Measurements from ENCODE around the gene XYLT2.

Gene XYLT2

DNA sequence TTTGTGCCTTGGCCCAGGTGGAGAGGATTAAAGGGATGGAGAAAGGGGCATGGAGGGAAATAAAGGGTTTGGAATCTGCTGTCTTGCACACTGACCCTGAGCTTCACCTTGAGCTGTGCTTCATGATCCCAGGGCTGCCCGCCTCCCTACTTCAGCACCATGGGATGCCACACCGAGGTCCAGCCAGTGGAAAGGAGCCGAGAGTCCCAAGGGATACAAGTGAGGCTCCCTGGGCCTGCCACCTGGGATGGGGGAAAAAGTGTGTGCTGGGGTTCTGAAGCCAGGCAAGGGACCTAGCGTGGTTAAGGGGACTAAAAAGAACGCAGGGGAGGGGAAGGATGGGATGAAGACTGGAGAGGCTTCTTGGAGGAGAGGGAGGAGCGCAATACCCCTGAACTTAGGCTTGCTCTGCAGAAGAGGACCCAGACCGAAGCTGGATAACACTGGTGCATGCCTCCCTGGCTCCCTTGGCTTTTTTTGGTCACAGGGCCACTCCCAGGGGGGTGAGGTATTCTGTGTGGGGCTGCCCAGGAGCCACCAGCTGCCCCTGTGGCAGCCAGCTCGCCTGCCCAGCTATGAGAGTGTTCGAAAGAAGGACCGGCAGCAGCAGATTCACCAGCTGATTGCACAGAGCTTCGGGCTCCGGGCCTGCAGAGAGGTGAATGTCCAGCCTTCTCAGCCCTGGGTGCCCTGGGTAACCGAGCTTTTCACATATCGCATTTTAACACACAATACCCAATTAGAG, 19.9 kb downstream of the XYLT2 start:
- no peak for DNase-seq

DNA sequence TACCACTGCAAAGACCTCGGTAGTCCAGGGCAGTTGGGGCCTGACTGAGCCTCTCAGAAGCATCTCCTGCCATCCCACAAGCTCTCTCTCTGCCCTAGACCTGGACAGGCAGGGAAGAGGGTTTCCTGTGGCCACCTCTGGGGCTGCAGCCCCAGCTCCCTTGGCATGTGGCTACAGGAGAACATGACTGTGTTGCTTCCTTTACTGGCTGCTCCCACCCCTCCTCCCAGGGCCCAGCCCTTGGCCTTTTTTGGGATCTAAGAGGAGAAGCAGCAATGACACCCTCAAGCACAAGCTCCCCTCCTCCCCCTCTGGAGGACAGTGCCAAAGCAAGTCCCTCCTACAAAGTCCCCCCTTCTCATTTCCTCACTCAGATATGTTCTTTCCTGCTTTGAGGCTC, 21.5 kb downstream of the XYLT2 start:
- DNase-seq: no peak

DNA sequence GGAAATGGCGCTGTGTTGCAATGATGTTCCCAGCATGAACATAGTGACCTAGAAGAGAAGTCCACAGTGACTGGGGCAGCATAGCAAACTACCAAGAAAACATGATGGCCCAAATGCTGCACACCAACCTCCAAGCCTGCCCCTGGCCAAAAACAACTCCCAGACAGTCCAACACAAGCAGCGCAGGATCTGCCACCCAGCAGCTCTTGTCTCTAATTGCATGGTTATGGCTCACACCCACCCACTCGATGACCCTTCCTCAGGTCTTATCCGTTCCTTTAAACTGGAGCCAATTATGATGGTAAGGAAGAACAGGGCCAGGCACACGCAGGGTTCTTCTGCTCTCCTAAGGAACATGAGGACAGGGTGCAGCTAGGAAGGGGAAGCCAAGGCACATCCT, 24.1 kb downstream of the XYLT2 start:
- DNase-seq: no peak

DNA sequence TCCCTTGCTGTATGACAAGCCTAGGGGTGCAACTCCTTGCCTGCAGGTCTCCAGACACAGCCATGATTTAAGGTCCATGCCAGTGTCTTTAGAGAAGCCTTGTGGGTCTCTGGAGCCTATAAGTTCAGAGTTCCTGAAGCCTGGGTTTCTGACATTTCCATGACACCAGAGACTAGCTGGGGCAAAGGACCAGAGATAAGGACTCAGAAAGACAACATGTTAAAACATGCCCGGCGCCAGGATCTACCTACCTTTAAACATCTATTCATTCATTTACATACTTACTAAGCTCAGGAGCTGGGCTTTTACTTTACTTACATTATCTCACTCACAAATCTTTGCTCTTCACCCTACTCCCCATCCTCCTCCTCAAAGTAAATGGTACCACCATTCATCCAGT, 25.6 kb downstream of the XYLT2 start:
- DNase-seq: no peak

DNA sequence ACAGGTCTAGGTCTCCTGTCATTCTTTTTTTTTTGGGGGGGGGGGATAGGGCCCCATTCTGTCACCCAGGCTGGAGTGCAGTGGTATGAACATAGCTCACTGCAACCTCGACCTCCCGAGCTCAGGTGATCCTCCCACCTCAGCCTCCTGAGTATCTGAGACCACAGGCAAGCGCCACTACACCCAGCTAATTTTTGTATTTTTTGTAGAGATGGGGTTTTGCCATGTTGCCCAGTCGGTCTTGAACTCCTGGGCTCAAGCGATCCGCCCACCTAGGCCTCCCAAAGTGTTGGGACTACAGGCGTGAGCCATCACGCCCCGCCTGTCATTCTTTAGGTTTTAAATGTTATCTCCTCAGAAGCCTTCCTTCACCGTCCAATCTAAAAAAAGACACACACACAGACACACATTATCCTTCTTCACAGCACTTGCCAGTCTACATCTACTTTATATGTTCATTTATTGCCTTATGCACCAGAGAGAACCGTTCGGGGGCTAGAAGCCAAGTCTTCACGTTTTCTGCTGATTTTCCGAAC, 26.4 kb downstream of the XYLT2 start:
- DNase-seq: no peak

DNA sequence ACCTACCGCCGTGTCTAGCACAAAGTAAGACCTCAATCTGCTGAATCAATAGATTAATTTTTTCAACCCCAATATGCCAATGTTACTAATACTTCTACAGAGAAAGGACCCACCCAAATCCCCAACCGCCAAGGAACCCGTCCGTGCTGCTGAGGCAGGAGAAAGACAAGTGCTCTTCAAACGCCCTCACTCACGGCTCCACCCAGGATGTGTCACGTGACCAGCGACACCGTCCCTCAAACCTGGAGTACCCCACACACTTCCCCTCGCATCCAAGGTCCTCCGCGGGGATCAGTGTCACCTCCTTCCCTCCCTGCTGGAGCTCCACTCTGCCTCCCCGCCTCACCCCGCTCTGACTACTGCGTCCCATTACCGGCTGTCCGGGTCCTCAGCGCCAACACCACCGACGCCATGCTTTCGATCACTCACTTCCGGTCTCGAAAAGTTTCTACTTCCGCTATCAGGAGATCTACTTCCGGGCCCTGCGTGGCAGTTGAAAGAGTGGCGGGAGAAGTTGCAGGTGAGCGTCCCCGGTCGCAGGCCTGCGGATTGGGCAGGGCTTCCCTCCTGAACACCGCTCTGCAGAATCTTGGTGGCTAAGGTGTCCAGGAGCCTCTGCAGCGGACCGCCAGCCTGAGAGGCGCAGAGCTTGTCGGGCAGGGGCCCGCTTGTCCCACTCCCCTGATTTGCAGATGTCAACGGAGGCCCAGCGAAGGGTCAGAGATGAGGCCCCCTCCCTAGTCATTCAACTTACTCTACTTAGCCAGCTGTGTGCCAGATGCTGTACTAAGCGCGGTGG, 27.0 kb downstream of the XYLT2 start, which contains the start of the genes EME1 and MRPL27:
TSS of gene EME1 (plus strand) at position 472 of the 799 bp plus-strand sequence. CDS start 1,980 bp downstream, outside the sequence.
TSS of gene MRPL27 (minus strand) at position 427 of the 799 bp plus-strand sequence. CDS start at position 413, 14 bp downstream.
- DNase-seq: peak; percentile 99

DNA sequence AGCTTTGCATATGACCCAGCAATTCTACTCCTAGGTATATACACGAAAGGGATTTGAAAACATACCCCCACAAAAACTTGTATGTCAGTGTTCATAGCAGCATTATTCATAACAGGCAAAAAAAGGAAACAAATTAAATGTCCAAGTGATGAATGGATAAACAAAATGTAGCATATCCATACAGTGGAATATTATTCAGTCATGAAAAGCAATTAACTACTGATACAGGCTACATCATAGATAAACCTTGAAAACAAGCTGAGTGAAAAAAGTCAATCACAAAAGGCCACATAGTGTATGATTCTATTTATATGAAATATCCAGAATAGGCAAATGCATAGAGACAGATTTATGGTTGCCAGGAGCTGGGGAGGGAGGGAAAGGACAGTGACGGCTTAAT, 27.8 kb downstream of the XYLT2 start:
- no peak for DNase-seq

DNA sequence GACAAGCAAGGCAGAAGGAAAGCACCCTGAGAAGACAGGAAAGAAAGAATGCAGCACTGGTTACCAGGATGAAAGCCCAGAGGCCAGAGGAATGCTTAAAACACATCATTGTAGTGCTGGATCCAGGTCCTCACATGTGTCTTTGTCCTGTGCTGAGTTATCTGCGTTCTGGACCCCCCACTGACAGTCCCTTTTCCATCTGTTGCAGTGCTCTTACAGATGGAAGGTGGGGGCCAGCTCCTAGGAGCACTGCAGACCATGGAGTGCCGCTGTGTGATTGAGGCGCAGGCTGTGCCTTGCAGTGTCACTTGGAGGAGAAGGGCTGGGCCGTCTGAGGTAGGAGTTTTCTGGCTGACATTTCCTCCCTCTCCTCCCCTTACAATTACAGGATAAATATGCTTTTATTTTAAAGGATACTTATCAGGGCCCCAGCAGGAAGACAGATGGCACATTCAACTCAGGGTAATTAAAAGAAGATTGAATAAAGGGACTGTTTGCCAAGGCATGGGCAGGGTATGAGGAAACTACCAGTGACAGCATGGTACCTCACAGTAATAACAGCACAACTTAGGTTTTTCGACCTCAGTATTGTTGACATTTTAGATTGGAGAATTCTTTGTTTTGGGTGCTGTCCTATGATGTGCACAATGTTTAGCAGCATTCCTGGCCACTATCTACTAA, 30.1 kb downstream of the XYLT2 start:
- DNase-seq: no peak

DNA sequence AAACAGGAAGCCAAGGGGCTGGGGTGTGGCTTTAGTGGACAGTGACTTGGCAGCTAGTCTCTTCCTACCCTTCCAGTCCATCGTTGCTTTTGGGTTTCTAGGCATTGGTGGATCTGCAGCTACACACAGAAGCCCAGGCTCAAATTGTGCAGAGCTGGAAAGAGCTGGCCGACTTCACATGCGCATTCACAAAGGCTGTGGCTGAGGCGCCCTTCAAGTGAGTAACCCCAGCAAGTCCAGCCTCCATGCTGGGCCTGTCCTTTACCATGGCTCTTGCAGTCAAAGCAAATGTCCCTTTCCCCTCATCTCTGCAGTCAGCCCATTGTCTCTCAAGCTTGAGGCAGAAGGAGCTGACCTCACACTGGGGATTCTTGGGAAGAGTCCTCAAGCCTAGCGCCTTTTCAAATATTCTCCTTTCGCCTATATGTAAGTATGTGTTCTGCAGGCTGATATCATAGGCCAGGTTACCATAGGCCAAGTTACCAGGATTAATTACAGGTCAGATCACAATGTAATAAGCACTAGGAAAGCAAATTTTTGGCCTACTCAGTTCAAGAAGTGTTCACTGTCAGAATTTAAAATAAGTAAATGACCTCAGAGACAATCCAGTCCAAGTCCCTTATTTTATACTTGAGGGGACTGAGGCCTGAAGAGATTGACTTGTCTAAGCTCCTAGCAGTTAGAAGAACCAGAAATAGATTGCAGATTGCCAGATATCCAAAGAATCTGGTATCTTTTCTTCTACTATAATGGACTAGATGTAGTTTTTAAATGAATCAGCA, 33.6 kb downstream of the XYLT2 start:
- no peak for DNase-seq

DNA sequence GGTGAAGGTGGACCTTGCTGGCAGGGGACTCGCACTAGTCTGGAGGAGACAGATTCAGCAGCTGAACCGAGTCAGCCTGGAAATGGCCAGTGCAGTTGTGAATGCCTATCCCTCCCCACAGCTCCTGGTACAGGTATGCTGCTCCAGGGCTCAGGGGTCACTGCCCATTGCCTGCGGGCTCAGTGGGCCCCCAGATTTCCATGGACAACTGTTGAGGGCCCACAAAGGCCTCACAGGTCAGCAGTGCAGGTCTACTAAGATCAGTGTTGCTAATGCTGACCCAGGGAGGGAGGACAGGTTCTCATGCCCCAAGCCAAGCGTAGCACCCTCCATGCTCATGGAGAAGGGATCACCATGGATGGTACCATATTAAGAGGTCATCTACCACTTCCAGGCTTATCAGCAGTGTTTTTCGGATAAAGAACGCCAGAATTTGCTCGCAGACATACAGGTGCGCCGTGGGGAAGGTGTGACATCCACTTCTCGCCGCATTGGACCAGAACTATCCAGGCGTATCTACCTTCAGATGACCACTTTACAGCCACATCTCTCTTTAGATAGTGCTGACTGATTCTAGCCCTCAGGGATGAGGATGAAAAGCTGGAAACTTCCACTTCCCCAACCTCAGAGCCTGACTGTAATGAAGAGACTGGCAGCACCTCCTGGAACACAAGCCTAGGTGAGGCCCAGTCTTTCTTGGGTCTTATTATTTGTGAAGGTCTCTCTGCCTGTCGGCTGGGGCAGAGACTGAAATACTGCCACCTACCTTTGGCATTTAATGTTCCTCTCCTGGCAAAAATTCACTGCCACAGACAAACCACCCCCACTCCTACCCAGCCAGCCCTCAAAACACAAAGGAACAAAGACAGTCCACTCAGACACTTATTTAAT, 34.7 kb downstream of the XYLT2 start:
- DNase-seq: peak; percentile 20 to 26

DNA sequence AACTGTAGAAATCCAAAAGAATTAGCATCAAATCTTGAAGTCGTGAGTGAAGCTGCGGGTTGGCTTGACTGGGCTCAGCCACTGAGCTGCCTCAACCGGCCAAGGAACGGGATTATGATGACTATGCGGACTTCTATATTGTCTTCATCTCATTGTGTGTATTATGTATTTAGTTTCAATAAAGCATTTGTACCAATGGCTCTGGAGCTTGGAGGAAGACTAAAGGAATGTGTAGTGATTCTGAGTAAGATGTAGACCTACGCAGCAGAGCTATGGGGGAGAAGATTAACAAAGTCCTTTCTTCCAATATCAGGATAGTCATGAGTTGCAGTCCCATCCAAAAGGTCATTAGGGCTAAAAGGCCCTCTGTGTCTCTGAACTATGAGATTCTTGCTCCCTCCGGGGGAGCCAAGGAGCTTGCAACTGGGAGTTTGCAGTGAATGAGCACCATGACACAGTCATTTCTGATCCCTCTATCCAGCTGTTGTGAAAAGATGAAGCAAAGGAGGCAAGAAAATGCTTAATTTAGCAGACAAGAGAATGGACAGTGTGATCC, 35.4 kb downstream of the XYLT2 start:
- no peak for DNase-seq

DNA sequence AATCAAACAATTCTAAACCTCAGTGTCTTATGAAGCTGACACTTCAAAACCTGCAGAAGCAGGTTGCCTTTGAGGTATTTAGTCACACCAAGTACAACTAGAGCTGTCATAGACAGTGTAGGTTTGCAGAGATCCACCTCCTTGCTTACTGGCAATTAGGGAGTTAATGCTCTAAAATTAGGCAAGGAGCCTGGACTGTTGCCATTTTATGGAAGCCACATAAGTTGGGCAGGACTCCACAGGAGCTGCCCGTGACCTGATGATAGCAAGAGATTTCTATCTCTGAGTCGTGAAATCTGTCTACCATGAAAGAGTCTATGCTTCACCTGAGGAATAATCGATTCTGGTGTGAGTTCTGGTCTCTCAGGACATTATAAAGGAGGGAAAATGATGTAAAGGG, 36.0 kb downstream of the XYLT2 start:
- DNase-seq: no peak

DNA sequence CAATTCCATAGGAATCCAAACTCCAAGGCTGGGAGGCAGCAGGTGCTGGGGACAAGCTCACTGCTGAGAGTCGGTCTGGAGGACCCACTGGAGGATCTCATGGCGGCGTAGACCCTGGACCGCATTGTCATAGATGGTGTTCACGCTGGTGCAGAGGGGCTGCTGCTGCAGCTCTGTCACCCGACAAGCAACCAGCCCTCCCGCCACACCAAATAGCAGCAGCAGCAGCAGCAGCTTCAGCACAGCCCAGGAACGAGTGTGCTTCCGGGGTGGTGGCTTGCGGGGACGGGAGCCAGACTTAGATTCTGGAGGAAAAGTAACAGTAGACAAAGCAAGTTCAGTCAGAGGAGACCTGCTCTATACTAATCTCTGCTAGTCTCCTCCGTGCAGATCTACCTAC, 37.0 kb downstream of the XYLT2 start:
- DNase-seq: no peak

DNA sequence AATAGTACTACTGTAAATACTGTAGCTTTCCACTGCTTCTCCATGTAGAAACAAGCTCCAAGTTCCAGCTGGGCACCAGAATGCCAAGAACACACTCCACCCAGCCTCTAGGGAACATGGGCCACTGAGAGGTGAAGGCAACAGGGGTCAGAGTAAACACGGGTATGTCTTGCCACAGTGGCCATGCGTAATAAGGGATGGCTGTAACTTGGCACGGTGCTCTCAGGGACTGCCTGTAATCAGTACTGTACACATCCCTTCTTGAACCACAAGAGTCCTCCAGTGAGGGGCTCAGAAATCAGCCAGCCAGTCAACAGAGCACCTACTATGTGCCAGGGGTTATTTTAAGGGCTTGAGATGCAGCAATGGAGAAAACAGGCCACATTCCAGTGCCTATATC, 40.6 kb downstream of the XYLT2 start:
- no peak for DNase-seq

DNA sequence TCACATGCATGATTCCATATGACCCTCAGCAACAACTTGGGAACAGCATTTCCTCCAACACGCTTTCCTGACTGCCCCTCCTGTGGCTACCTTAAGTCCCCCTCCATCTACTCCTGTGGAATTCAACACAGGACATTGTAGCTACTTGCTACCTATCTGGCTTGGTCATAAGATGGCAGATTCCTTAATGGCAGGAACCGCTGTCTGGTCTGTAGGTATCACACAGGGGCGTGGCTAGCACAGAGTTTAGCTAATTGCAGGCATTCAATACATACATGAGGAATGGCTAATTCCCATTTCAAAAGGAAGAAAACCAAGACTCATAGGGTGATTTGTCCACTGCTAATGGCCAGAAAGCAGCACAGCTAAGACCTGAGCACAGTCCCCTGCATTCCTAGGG, 42.8 kb downstream of the XYLT2 start:
- DNase-seq: no peak

DNA sequence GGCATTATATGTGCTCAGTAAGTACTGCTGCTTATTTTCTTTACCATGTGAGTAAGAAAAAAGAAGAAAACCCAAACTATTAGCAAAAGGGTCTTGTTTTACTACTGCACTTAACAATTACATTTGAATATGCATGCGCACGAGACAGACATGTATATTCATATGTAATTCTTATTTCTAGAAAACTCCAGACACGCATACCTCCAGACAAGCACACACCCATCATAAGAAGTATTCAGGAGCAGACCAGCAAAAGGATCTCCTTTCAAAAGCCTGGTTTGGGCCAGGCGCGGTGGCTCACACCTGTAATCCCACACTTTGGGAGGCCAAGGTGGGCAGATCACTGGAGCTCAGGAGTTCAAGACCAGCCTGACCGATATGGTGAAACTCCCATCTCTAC, 43.6 kb downstream of the XYLT2 start:
- DNase-seq: no peak

DNA sequence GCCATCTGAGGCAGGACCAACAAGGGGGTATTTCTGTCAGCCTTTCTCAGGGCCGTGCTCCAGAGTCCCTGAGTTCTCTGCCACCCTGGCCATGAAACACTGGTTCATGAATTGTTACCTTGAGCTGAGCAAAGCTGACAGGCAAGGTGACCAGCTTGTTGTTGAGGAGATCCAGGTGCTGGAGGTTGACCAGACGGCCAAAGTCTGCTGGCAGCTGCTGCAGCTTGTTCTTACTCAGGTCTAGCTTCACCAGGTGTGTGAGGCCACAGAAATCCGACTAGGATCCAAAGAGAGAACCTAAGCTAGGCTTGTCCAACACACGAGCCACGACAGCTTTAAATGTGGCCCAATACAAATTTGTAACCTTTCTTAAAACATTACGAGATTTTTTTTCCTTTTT, 46.7 kb downstream of the XYLT2 start:
- DNase-seq: no peak

DNA sequence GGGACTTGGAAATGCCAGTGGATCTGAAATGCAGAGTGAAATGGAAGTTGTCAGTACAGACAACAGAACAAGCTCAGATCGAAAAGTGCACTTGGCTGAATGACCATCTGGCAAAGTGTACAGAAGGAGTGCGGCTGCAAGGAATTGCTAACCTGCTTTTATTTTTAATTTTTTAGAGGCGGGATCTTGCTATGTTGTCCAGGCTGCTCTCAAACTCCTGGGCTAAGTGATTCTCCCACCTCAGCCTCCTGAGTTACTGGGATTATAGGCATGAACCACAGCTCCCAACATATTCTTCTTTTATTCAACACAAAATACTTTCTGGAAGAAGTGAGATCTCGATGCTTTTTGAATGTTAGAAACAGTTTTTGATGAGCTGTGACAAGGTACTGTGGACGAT, 47.8 kb downstream of the XYLT2 start:
- no peak for DNase-seq

DNA sequence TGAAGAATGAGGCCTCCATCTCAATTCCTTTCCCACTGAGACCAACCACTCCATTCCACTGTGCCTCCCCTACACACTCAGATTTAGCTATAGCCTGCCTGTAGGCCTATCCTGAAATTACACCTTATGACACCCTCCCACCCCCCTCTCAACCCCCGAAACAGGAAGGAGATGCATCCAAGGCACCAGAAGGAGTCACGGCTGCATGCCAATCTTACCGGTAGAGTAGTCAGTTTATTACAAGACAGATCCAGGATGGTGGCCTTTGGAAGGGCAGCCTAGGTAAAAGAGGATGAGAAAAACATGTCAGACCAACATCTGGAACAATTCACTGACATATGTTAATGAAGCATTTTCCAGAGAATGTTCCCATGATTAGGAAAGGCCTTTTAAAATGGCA, 48.8 kb downstream of the XYLT2 start:
- DNase-seq: no peak

DNA sequence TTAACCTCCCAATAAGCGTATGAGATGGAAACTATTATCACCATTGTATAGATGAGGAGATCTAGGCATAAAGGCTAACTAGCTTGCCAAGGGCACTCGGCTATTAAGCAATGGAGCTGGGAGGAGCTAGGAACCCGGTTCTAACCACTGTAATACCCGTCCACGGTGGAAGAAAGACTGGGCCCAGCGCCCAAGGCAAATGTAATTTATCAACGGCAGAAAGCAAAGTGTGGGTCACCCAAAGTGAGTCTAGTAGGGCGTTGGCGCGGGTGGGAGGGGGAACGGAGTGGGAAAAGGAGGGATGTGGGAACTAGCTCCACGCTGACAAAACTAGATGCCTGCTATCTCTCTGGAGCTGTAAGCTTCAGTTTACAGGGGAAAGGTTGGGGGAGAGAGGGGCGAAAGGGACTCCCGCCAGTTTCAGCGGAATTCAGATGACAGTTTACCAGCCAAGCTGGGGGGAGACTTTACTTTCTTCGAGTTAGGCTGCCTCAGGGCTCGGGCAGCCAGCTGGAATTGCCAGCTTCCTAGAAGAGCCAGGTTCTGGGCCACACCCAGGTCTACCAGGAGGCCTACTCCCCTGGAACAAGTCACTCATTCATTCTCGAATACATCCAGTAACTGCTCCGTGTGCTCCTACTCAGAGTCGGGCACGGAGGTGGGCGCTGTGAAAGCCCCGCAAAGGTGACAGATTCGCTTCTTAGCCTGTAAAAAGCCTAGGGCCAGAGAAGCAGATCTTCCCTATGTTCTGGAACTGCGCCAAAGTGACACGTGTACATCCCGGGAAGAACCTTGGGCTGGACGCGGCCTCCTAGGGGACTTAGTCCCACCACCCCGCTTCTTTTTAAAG, 50.6 kb downstream of the XYLT2 start:
- DNase-seq: peak; percentile 29 to 36
